Psoas muscle (tissue), 8 donors: ENCODE measurements around the gene OGT. TPM values are rescaled to one million over a fixed set of nuclear protein-coding genes. Genes with fewer than 3 reads are reported as not detected.

ENCODE experiments used
- ATAC-seq, 4 donors: fragments of 200-7000 bp; cut with Tn5 transposase; one replicate each; pipeline ENCODE4 v1.9.1; 2020; ENCODE audit warnings: moderate library complexity in 3 of 4, mild to moderate bottlenecking in 2 of 4
- DNase-seq, 2 donors: peaks; one replicate each; pipeline ENCODE4 v3.0.0-alpha.2; 2020
- H3K27ac ChIP-seq: fragments of 200-600 bp; one replicate; pipeline ENCODE4 v1.8.0; 2022
- H3K27me3 ChIP-seq, 3 donors: fragments of 200-600 bp in 1 of 3; one replicate each; pipeline versions ENCODE4 v1.6.1 to v1.8.0; 2013 to 2022; ENCODE audit warnings: low read length in 2 of 3, mild to moderate bottlenecking in 2 of 3, moderate library complexity in 1 of 3; ENCODE audit not compliant: insufficient read depth in 3 of 3
- H3K36me3 ChIP-seq, 2 donors: fragments of 200-600 bp in 1 of 2; one replicate each; pipeline versions ENCODE4 v1.6.1 to v1.8.0; 2013 to 2022; ENCODE audit warnings: low read depth in 1 of 2, mild to moderate bottlenecking in 1 of 2, moderate library complexity in 1 of 2; ENCODE audit not compliant: insufficient read depth in 1 of 2
- H3K4me1 ChIP-seq: fragments of 200-600 bp; one replicate; pipeline ENCODE4 v1.8.0; 2022
- H3K4me3 ChIP-seq: fragments of 200-600 bp; one replicate; pipeline ENCODE4 v1.8.0; 2022; ENCODE audit warnings: mild to moderate bottlenecking
- H3K9me3 ChIP-seq: fragments of 200-600 bp; one replicate; pipeline ENCODE4 v1.8.0; 2022
- CTCF ChIP-seq: fragments of 200-600 bp; IDR thresholded peaks from one replicate; pipeline ENCODE4 v1.8.0; 2022; ENCODE audit warnings: antibody characterized with exemption
- WGBS, 3 donors: extraction: QIAGEN DNeasy Blood & Tissue Kit; methylation state at CpG; one replicate each; pipeline versions ENCODE4 v1.1.6 to v1.1.7; 2013; 5-methylcytosine and 5-hydroxymethylcytosine counted together
- intact Hi-C, 2 donors: fragments of 100-400 bp; cut with DNase I; formaldehyde crosslinking; loops; one replicate each; pipeline versions ENCODE4 v1.11.0 to v1.14.2; 2022
- polyA plus RNA-seq, 3 donors: library from polyadenylated mRNA; stranded (reverse); fragments of 200-250 nt; gene quantifications; one replicate each; pipeline ENCODE4 v1.2.3, GENCODE V29; 2013
- total RNA-seq, 4 donors: library from RNA; stranded (reverse); fragmentation: NEBNext Ultra II Directional in 2 of 4; extraction: Animal tissue kit (Norgen Biotek cat#: 25700) in 2 of 4; gene quantifications; one replicate each; pipeline versions ENCODE4 v1.2.1 to v1.2.4, GENCODE V29; 2021 to 2023
- donor health status: healthy with polysubstance abuse.
- donor health status: DM: no; HTN: no; CAD: no; lungs with moderate emphysema.
- donor health status: Bipolar disorder and iron deficiency.
- donor health status: healthy.
- donor health status: DM: yes; HTN: yes; CAD: no.
- donor health status: DM: no; HTN: no; CAD: no.
- donor health status: DM: no; HTN: no; CAD: no.
- donor health status: DM: yes; HTN: yes; CAD: no.

Gene OGT
- total and polyA plus RNA-seq, 7 donors, result 17.2 to 64.1 (median 45.5) TPM

DNA sequence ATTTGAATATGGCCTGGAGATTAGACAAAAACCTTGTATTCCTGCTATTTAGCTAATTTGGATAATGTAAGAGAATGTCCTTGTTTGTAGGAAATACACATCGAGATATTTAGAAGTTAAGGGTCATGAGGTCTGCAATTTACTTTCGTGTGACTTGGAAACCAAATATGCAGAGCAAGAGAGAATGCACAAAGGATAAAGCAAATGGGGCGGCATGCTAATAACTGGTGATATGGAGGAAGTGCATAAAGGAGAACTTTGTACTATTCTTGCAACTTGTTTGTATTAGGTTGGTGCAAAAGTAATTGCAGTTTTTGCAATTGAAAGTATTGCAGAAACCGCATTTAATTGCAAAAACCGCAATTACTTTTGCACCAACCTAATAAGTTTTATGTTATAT lies 92.6 kb downstream of the OGT start:
- Histone ChIP-seq H3K27me3 (no peaks in the 10 kb centered on the region), H3K27ac (no peak overlapping the region), H3K4me1 (peaks cover 15% of the 10 kb centered on the region), H3K9me3 (no peaks in the 10 kb centered on the region), H3K4me3 (no peak overlapping the region), H3K36me3 (no peaks in the 10 kb centered on the region)
- WGBS, 3 donors, result 88 to 91% (median 90%) methylated on average over 5 of the region's 5 CpGs
- no peak for ATAC-seq
- DNase-seq, result no peak
- TF ChIP-seq CTCF, result no peak
- intact Hi-C loops, result no loop called here

Other genes starting within 250 kb of the OGT start
- 100 to 1,000 TPM; 106 to 119 (median 110) TPM for gene NONO, start 249.5 kb upstream of the OGT start, total RNA-seq
- gene NONO, start 249.5 kb upstream of the OGT start, polyA plus RNA-seq, result 10 to 100 TPM; 57.9 to 97.7 (median 91.6) TPM
- gene ITGB1BP2, start 231.4 kb upstream of the OGT start, total RNA-seq, result 10 to 100 TPM in 3 of 4 donors, 1 to 10 TPM in 1; 7.8 to 35.2 (median 16.7) TPM
- 10 to 100 TPM in 2 of 3 donors, 1 to 10 TPM in 1; 4.4 to 26.8 (median 13.8) TPM for gene ITGB1BP2, start 231.4 kb upstream of the OGT start, polyA plus RNA-seq
- 10 to 100 TPM; 22.3 to 25.6 (median 24.4) TPM for gene TAF1, start 166.7 kb upstream of the OGT start, total RNA-seq
- 10 to 100 TPM in 1 of 3 donors, 1 to 10 TPM in 2; 5.5 to 10.6 (median 6.4) TPM for gene TAF1, start 166.7 kb upstream of the OGT start, polyA plus RNA-seq
- 1 to 10 TPM in 3 of 4 donors, under 1 TPM in 1; 0.98 to 7.5 (median 2.9) TPM for gene GCNA, start 45.3 kb downstream of the OGT start, total RNA-seq
- 1 to 10 TPM; 2.9 to 9.1 (median 4.7) TPM for gene GCNA, start 45.3 kb downstream of the OGT start, polyA plus RNA-seq
- gene CXCR3, start 85.4 kb downstream of the OGT start, total RNA-seq, result under 1 TPM in 1 of 4 donors, not detected in 3; 0.21 TPM
- gene CXCR3, start 85.4 kb downstream of the OGT start, polyA plus RNA-seq, result under 1 TPM in 2 of 3 donors, not detected in 1; 0.01 to 0.05 TPM
- not detected for gene CXorf49, start 185.2 kb downstream of the OGT start, total RNA-seq
- not detected for gene CXorf49, start 185.2 kb downstream of the OGT start, polyA plus RNA-seq
- gene CXorf49B, start 230.2 kb downstream of the OGT start, total RNA-seq, result not detected
- gene CXorf49B, start 230.2 kb downstream of the OGT start, polyA plus RNA-seq, result not detected